H1 (cell line): ENCODE measurements around the gene C5orf34. TPM values are rescaled to one million over a fixed set of nuclear protein-coding genes. Genes with fewer than 3 reads are reported as not detected.

Experiments
- ASH2L ChIP-seq: fragments of 200-600, 300-600 bp; sonication (generic); IDR thresholded peaks from one replicate; pipeline ENCODE4 v1.7.1; 2017; ENCODE audit warnings: low read length
- BRCA1 ChIP-seq: IDR thresholded peaks from 2 replicates; pipeline ENCODE4 v1.6.1; 2012; ENCODE audit warnings: low read depth, low read length, improper control_type of control experiment
- CEBPB ChIP-seq: IDR thresholded peaks from 2 replicates; pipeline ENCODE4 v1.6.1; 2012; ENCODE audit warnings: low read depth, low read length
- CHD7 ChIP-seq: fragments of 300-600 bp; sonication (generic); IDR thresholded peaks from 2 replicates; pipeline ENCODE4 v1.7.1; 2012; ENCODE audit warnings: low read length, moderate library complexity, mild to moderate bottlenecking, inconsistent platforms; ENCODE audit not compliant: insufficient replicate concordance
- GTF2F1 ChIP-seq: IDR thresholded peaks from 2 replicates; pipeline ENCODE4 v1.6.1; 2012; ENCODE audit warnings: low read depth, low read length, improper control_type of control experiment, borderline replicate concordance
- KDM1A ChIP-seq: fragments of 200-600, 300-600 bp; sonication (generic); IDR thresholded peaks from 2 replicates; pipeline ENCODE4 v1.7.1; 2016; ENCODE audit warnings: mild to moderate bottlenecking, low read length, borderline replicate concordance
- MAFK ChIP-seq: IDR thresholded peaks from 2 replicates; pipeline ENCODE4 v1.6.1; 2012; ENCODE audit warnings: low read depth, mild to moderate bottlenecking, improper control_type of control experiment, low read length
- NRF1 ChIP-seq: IDR thresholded peaks from 2 replicates; pipeline ENCODE4 v1.6.1; 2011; ENCODE audit warnings: mild to moderate bottlenecking, low read depth, low read length, improper control_type of control experiment
- SUZ12 ChIP-seq: fragments of 200-600 bp; sonication (generic); IDR thresholded peaks from 2 replicates; pipeline ENCODE4 v1.6.1; 2012; ENCODE audit warnings: mild to moderate bottlenecking, inconsistent platforms, low read length, moderate library complexity, mixed read lengths
- TEAD4 ChIP-seq: IDR thresholded peaks from 2 replicates; pipeline ENCODE4 v1.6.1; 2012; ENCODE audit warnings: low read depth, low read length, inconsistent platforms, mixed read lengths
- polyA plus RNA-seq, 7 experiments: library from polyadenylated mRNA; depleted of rRNA in 3 of 7; stranded (reverse) in 5 of 7; unstranded in 2 of 7; fragments of >200 nt in 5 of 7; fragments of 200-250 nt in 2 of 7; gene quantifications; 1 replicate in 5 of 7; 2 replicates in 1 of 7; 4 replicates in 1 of 7; pipeline versions ENCODE4 v1.2.1 to v1.2.3, GENCODE V29; 2011 to 2013; ENCODE audit warnings: missing spikeins in 2 of 7, mixed read lengths in 2 of 7
- total RNA-seq: library from RNA; stranded (reverse); fragmentation: NEBNext Ultra II Directional; extraction: Animal tissue kit (Norgen Biotek cat#: 25700); gene quantifications from 2 replicates; pipeline ENCODE4 v1.2.1, GENCODE V29; 2021

Gene C5orf34
- total and polyA plus RNA-seq, 2 of the 8 experiments (the other 6 are each of a cell fraction or from before 2014, with no cell fraction given), result 6.8 to 8.6 TPM

- no peak for TF ChIP-seq NRF1
- TF ChIP-seq BRCA1, result no peak
- no peak for TF ChIP-seq TEAD4
- TF ChIP-seq CEBPB, result no peak
- TF ChIP-seq GTF2F1, result no peak
- TF ChIP-seq KDM1A, result no peak
- no peak for TF ChIP-seq MAFK
- TF ChIP-seq ASH2L, result no peak
- no peak for TF ChIP-seq CHD7
- TF ChIP-seq SUZ12, result no peak
Measured at GRCh38 chr5:43497311-43498104, 17.4 kb downstream of the C5orf34 start (continued).
